Vagina (tissue), 2 donors: ENCODE measurements around the gene ADIRF.

Experiments
- POLR2A ChIP-seq, 2 donors: fragments of 450-650 bp; IDR thresholded peaks; one replicate each; pipeline ENCODE4 v1.6.1; 2017; ENCODE audit warnings: antibody characterized with exemption in 2 of 2, mild to moderate bottlenecking in 2 of 2, moderate library complexity in 2 of 2
- POLR2AphosphoS5 ChIP-seq, 2 donors: sonication (generic); formaldehyde crosslinking; IDR thresholded peaks; one replicate each; pipeline ENCODE4 v1.9.0; 2017; ENCODE audit warnings: antibody characterized with exemption in 2 of 2, mild to moderate bottlenecking in 2 of 2, low read depth in 1 of 2; ENCODE audit not compliant: insufficient read depth in 1 of 2
- TF ChIP-seq, protein P1 (sequence below), 3 experiments: fragments of 450-650 bp in 2 of 3; fragments of 200-600 bp in 1 of 3; sonication (generic) in 1 of 3; IDR thresholded peaks; one replicate each; pipeline ENCODE4 v1.5.1; 2017 to 2019; ENCODE audit warnings: antibody characterized with exemption in 3 of 3, mild to moderate bottlenecking in 2 of 3, moderate library complexity in 2 of 3

GRCh38 chr10:87000491-87000890 is 32.2 kb downstream of the ADIRF start:
- no peak for TF ChIP-seq POLR2A (IDR thresholded peaks at IDR 0.05)
- TF ChIP-seq, protein P1, sequence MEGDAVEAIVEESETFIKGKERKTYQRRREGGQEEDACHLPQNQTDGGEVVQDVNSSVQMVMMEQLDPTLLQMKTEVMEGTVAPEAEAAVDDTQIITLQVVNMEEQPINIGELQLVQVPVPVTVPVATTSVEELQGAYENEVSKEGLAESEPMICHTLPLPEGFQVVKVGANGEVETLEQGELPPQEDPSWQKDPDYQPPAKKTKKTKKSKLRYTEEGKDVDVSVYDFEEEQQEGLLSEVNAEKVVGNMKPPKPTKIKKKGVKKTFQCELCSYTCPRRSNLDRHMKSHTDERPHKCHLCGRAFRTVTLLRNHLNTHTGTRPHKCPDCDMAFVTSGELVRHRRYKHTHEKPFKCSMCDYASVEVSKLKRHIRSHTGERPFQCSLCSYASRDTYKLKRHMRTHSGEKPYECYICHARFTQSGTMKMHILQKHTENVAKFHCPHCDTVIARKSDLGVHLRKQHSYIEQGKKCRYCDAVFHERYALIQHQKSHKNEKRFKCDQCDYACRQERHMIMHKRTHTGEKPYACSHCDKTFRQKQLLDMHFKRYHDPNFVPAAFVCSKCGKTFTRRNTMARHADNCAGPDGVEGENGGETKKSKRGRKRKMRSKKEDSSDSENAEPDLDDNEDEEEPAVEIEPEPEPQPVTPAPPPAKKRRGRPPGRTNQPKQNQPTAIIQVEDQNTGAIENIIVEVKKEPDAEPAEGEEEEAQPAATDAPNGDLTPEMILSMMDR (IDR thresholded peaks at IDR 0.05) = no peak
- no peak for TF ChIP-seq POLR2AphosphoS5 (IDR thresholded peaks at IDR 0.05; ENCODE audit: insufficient read depth in 1 of 2, low read depth in 1 of 2)
